HFF-Myc (cell line): Measurements from ENCODE around the gene NDST3.

Source experiments
- DNase-seq: peaks from one replicate; pipeline ENCODE4 v3.0.0-alpha.2; 2011; ENCODE audit warnings: low read depth; ENCODE audit errors: extremely low read depth
- H3K4me3 ChIP-seq: replicated peaks from 2 replicates; pipeline ENCODE4 v1.5.1; 2011; ENCODE audit warnings: low read depth, mild to moderate bottlenecking, control low read depth, low read length
- TF ChIP-seq, protein P1 (sequence below): IDR thresholded peaks from 2 replicates; pipeline ENCODE4 v1.5.1; 2012; ENCODE audit warnings: mild to moderate bottlenecking, low read depth, low read length, control low read depth; ENCODE audit errors: missing control alignments

The NDST3 gene

DNA sequence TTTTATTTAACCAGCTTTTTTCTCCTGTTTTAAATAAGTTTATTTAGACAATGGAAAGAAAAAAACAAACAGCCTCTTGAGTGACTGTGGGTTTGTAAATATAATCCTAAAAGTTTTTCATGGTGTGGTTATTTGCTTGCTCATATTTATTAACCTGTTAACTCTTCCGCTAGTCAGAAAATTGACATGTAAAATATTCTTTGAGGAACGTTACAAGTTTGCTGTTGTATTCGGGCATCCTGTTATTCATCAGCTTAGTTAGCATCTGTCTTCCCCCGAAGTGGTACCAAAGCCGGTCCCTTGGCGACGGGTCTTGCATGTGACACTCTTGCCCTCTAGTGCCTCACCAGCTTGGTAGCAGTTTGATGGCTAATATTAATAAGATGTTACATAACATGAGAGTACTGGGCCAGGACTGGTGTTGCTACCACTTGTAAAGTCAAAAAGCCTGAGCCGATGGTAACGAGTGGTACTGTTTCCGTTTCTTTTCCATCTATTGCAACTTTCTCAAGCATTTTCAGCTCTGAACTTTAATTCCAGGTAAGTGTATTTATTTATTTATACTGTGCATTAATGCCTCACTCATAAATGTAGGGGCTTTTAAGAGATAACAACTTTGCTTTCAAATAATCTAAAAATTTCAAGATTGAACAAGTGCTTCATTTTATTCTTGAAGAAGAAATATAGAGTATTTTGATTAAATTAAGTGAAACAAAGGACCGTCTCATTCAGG lies at the start of gene NDST3:
Gene NDST3, plus strand, starts transcription at position 434 of the 733 bp plus-strand sequence. CDS start 19,425 bp downstream, outside the sequence.
- DNase-seq: peak; percentile 22
- H3K4me3 ChIP-seq: peak within 1 kb of the TSS; percentile 39
- TF ChIP-seq, protein P1, sequence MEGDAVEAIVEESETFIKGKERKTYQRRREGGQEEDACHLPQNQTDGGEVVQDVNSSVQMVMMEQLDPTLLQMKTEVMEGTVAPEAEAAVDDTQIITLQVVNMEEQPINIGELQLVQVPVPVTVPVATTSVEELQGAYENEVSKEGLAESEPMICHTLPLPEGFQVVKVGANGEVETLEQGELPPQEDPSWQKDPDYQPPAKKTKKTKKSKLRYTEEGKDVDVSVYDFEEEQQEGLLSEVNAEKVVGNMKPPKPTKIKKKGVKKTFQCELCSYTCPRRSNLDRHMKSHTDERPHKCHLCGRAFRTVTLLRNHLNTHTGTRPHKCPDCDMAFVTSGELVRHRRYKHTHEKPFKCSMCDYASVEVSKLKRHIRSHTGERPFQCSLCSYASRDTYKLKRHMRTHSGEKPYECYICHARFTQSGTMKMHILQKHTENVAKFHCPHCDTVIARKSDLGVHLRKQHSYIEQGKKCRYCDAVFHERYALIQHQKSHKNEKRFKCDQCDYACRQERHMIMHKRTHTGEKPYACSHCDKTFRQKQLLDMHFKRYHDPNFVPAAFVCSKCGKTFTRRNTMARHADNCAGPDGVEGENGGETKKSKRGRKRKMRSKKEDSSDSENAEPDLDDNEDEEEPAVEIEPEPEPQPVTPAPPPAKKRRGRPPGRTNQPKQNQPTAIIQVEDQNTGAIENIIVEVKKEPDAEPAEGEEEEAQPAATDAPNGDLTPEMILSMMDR: peak; percentile 46

DNA sequence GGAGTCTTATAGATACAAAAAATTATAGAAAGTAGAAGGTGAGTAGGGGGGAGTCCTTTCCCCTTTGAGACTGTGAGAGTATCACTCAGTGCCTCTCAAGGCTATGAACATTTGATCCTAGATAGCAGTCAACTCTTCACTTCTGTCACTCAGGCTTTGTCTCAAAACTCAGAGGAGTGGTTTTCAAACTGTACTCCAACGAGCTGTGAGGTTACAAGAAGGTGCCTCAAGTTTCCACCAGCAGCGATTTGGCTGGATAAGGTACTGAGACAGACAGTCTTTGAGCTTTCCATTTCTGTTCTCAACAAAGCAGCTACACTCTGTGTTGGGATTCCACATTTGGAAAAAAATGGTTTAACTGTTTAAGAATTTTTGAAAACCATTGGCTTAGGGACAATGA lies 48.0 kb upstream of the NDST3 start:
- TF ChIP-seq, protein P1: no peak
- no peak for DNase-seq
- H3K4me3 ChIP-seq: no peak overlapping the region

DNA sequence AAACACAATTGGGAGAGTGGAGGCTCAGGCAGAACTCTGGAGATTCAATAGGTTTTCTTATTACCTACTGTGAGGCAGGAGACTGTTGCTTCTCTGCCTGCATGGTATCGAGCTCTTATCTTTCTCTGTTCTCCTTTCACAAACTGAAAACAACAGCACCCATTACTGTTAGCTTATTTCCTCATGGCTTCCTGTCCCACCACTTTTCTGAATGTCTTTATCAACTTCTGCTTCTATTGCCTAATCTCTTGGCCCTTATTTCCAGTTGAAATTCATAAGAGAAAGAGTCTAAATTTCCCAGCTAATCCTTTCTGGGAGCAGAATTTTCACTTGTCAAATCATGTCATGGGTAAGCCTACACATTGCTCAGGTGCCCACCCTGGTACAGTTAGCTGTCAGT lies 46.8 kb upstream of the NDST3 start:
- DNase-seq: no peak
- TF ChIP-seq, protein P1: no peak
- H3K4me3 ChIP-seq: no peak overlapping the region

DNA sequence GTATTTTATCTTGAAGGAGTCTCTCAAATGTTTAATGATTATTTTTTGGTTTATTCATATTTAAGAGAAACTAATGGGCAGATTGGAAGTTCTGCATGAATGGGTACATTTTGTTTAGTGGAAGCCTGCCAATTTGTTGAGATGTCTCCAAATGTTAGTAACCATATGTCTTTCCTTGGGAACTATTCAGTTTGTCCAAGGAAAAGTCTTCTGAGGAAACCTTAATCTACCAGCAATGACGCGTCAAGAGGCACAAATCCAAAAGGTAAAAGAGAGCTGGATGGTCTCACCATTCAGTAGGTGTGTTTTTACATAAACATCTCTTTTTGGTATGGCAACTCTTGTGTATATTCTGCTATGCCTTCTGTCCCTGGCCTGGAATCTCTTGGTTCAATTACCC lies 37.4 kb upstream of the NDST3 start:
- TF ChIP-seq, protein P1: no peak
- no peak for DNase-seq

DNA sequence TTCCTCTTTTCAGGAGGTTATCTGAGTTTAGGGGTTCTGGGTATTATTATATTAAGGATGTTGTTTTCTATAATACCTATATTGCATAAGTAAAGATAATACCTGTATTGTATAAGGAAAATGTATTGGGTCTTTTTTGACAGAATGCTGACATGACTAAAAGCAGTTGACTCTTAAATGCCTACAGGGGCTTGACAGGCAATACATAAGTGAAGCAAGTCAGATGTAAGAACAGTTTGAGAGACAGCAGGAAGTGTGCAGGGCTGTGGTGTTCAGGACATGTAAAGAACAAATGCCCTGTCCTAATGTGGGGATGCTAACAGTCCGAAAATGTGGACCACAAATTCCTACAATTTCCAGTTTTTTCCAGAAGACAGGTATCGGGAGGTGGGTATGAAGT lies 30.2 kb upstream of the NDST3 start:
- no peak overlapping the region for H3K4me3 ChIP-seq
- TF ChIP-seq, protein P1: no peak
- no peak for DNase-seq

More for the DNA sequence above, 37.4 kb upstream of the NDST3 start:
- no peak overlapping the region for H3K4me3 ChIP-seq

DNA sequence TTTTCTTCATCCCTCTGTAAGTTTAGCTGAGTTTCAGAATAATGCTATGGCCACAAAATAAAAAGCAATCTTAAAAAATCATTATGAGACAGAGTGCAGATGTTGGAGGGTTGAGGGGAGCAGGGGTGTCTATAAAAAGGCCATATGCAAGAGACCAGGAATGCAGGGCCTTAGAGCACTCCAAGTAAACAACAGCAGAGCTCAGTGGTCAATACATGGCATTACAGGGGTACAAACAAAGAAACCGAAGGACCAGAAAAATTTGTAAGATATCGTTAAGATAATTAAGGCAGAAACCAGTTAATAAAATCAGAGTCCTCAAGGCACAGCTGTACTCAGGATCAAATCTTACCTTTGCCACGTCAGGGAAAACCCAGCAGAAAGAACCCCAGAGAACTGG lies 28.4 kb upstream of the NDST3 start:
- no peak overlapping the region for H3K4me3 ChIP-seq
- no peak for DNase-seq
- TF ChIP-seq, protein P1: no peak

DNA sequence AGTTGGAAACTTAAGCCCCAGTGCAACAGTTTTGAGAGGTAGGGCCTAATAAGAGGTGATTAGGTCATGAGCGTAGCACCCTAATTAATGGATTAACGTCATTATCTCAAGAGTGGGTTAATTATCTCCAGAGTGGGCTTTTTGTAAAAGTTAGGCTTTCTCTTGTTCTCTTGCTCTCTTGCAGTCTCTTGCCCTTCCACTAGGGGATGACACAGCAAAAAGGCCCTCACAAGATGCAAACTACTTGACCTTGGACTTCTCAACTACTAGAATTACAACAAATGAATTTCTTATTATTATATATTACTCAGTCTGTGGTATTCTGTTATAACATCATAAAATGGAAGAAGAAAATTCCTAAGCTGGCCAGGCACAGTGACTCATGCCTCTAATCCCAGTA lies 22.1 kb upstream of the NDST3 start:
- DNase-seq: no peak
- no peak overlapping the region for H3K4me3 ChIP-seq
- TF ChIP-seq, protein P1: peak; percentile 34
